MCF 10A (cell line): ENCODE data around the gene CDKL2. TPM values are rescaled to one million over a fixed set of nuclear protein-coding genes. Genes with fewer than 3 reads are reported as not detected.
"Not testable (repeated sequence)": the region's sequence is repeated elsewhere in the genome, so short reads cannot be mapped to it uniquely, and the experiment has no call there.

Experiments
- BruUV-seq: library from RNA; stranded (reverse); fragments of 400-500 nt; replicated peaks from 2 replicates; lab custom pipeline; 2021; lab: Mats Ljungman, UMichigan
- CTCF ChIA-PET: fragments of 300-600 bp; sonication (Branson Sonifier 250); formaldehyde crosslinking; extraction: SDS; loops from one replicate; lab custom pipeline; 2021; ENCODE audit warnings: antibody characterized with exemption, inconsistent platforms; lab: Yijun Ruan, JAX
- POLR2A ChIA-PET: fragments of 300-600, 350-650 bp; sonication (Branson Sonifier 250); formaldehyde crosslinking; extraction: SDS; loops from one replicate; lab custom pipeline; 2020; ENCODE audit warnings: antibody characterized with exemption, inconsistent platforms; lab: Yijun Ruan, JAX
- DNase-seq: peaks from one replicate; pipeline ENCODE4 v3.0.0-alpha.2; 2018; ENCODE audit not compliant: unreplicated experiment
- H3K27ac Mint-ChIP-seq: one replicate; pipeline ENCODE4 v1.8.0; 2022; ENCODE audit warnings: mild to moderate bottlenecking, low read depth, mixed read lengths; ENCODE audit not compliant: unreplicated experiment
- H3K27me3 Mint-ChIP-seq: one replicate; pipeline ENCODE4 v1.8.0; 2022; ENCODE audit warnings: mixed read lengths; ENCODE audit not compliant: insufficient read depth, unreplicated experiment
- H3K36me3 Mint-ChIP-seq: one replicate; pipeline ENCODE4 v1.8.0; 2022; ENCODE audit warnings: mild to moderate bottlenecking, moderate library complexity, mixed read lengths; ENCODE audit not compliant: insufficient read depth, unreplicated experiment
- H3K4me1 Mint-ChIP-seq: one replicate; pipeline ENCODE4 v1.8.0; 2022; ENCODE audit warnings: mixed read lengths; ENCODE audit not compliant: insufficient read depth, unreplicated experiment
- H3K4me3 Mint-ChIP-seq: one replicate; pipeline ENCODE4 v1.8.0; 2022; ENCODE audit warnings: mild to moderate bottlenecking, moderate library complexity, mixed read lengths; ENCODE audit not compliant: unreplicated experiment
- H3K9me3 Mint-ChIP-seq: one replicate; pipeline ENCODE4 v1.8.0; 2022; ENCODE audit warnings: mixed read lengths; ENCODE audit not compliant: unreplicated experiment
- CTCF ChIP-seq: fragments of 200-600 bp; IDR thresholded peaks from one replicate; pipeline ENCODE4 v1.8.0; 2022; ENCODE audit warnings: antibody characterized with exemption, mild to moderate bottlenecking; ENCODE audit not compliant: unreplicated experiment
- intact Hi-C: fragments of 100-400 bp; cut with micrococcal nuclease; formaldehyde crosslinking; loops from 2 replicates; pipeline ENCODE4 v1.14.1; 2022
- total RNA-seq: library from RNA; stranded (reverse); gene quantifications from 2 replicates; pipeline ENCODE4 v1.2.3, GENCODE V29; 2022

The CDKL2 gene
- total RNA-seq, 1 experiment from 2014 or later, result 0.42 TPM

- Mint-ChIP-seq H3K27ac (peak overlapping the region; percentile 92), H3K27me3 (no peaks in the 10 kb centered on the region), H3K4me3 (peak overlapping the region; percentile 93), H3K4me1 (peaks cover 37% of the 10 kb centered on the region), H3K36me3 (peaks cover 8% of the 10 kb centered on the region), H3K9me3 (no peaks in the 10 kb centered on the region)
- DNase-seq, result peak; percentile 8
- CTCF ChIA-PET, result interaction anchor here (0.6 to 7.3 kb wide), 3 partner anchors 49 to 83 kb away, joined by 3 to 57 read pairs (median 5); partner anchors contain the start of gene USO1
- no peak for TF ChIP-seq CTCF
- TSS peak; percentile 26 for BruUV-seq
- intact Hi-C loops, result no loop called here
- POLR2A ChIA-PET, result interaction anchor here (0.6 to 9.1 kb wide), 12 partner anchors 10 to 169 kb away, joined by 3 to 375 read pairs (median 6); partner anchors contain the start of genes RCHY1, THAP6 and USO1
Measured at GRCh38 chr4:75671802-75672421, 41.6 kb upstream of the CDKL2 start.

GRCh38 chr4:75668596-75668995 is 38.3 kb upstream of the CDKL2 start:
- H3K4me1 Mint-ChIP-seq, result peaks cover 44% of the 10 kb centered on the region
- DNase-seq, result no peak
- no TSS peak for BruUV-seq
- ChIA-PET CTCF (interaction anchor here (0.6 to 7.3 kb wide), 6 partner anchors 25 to 1065 kb away, joined by 3 to 57 read pairs (median 3); partner anchors contain the start of gene USO1), POLR2A (interaction anchor here (0.6 to 9.1 kb wide), 4 partner anchors 9 to 56 kb away, joined by 3 to 375 read pairs (median 11); partner anchors contain the start of gene USO1)
- intact Hi-C loops, result no loop called here
- H3K27ac Mint-ChIP-seq, result no peak overlapping the region
- H3K4me3 Mint-ChIP-seq, result no peak overlapping the region
- no peaks in the 10 kb centered on the region for H3K27me3 Mint-ChIP-seq
- no peaks in the 10 kb centered on the region for H3K9me3 Mint-ChIP-seq
- peaks cover 14% of the 10 kb centered on the region for H3K36me3 Mint-ChIP-seq
- TF ChIP-seq CTCF, result no peak

GRCh38 chr4:75667636-75668035 is 37.3 kb upstream of the CDKL2 start:
- H3K9me3 Mint-ChIP-seq, H3K4me3 Mint-ChIP-seq, H3K36me3 Mint-ChIP-seq, intact Hi-C loops, DNase-seq, H3K27me3 Mint-ChIP-seq, H3K27ac Mint-ChIP-seq, BruUV-seq: not testable (repeated sequence)
- peaks cover 44% of the 10 kb centered on the region for H3K4me1 Mint-ChIP-seq
- CTCF ChIA-PET, result interaction anchor here (0.6 to 7.3 kb wide), 3 partner anchors 57 to 420 kb away, joined by 3 to 57 read pairs (median 8); partner anchors contain the start of gene USO1
- POLR2A ChIA-PET, result interaction anchor here (0.7 to 9.1 kb wide), 3 partner anchors 19 to 57 kb away, joined by 3 to 375 read pairs (median 4); partner anchors contain the start of gene USO1

GRCh38 chr4:75666299-75666698 is 36.0 kb upstream of the CDKL2 start:
- ChIA-PET CTCF (interaction anchor here (7.3 kb wide), 1 partner anchor 58 kb away, joined by 57 read pairs; the partner anchor contains the start of gene USO1), POLR2A (interaction anchor here (0.7 to 2.5 kb wide), 4 partner anchors 9 to 88 kb away, joined by 3 to 9 read pairs (median 4); partner anchors contain the start of gene USO1)
- H3K4me3 Mint-ChIP-seq, result no peak overlapping the region
- H3K27me3 Mint-ChIP-seq, result no peaks in the 10 kb centered on the region
- TF ChIP-seq CTCF, result no peak
- H3K27ac Mint-ChIP-seq, result no peak overlapping the region
- DNase-seq, result no peak
- peaks cover 39% of the 10 kb centered on the region for H3K4me1 Mint-ChIP-seq
- intact Hi-C loops, result no loop called here
- BruUV-seq, result no TSS peak
- H3K9me3 Mint-ChIP-seq, result no peaks in the 10 kb centered on the region
- H3K36me3 Mint-ChIP-seq, result peaks cover 22% of the 10 kb centered on the region

- Mint-ChIP-seq H3K36me3 (peaks cover 32% of the 10 kb centered on the region), H3K27ac (peak overlapping the region; percentile 56), H3K4me1 (peaks cover 29% of the 10 kb centered on the region)
- CTCF ChIA-PET, result interaction anchor here (0.6 to 1.7 kb wide), 4 partner anchors 10 to 183 kb away, joined by 3 to 7 read pairs (median 4); no protein-coding TSS in a partner anchor
- BruUV-seq, DNase-seq, intact Hi-C loops, H3K9me3 Mint-ChIP-seq, H3K4me3 Mint-ChIP-seq, H3K27me3 Mint-ChIP-seq: not testable (repeated sequence)
- POLR2A ChIA-PET, result interaction anchor here (0.7 to 2.5 kb wide), 3 partner anchors 9 to 96 kb away, joined by 3 to 9 read pairs (median 4); partner anchors contain the start of gene USO1
Measured at GRCh38 chr4:75664604-75665003, 34.3 kb upstream of the CDKL2 start.
